GM12878 (cell line): Measurements from ENCODE around the gene CCNH. TPM values are rescaled to one million over a fixed set of nuclear protein-coding genes. Genes with fewer than 3 reads are reported as not detected.

ENCODE experiments used
- ATAC-seq: fragments of 200-7000 bp; cut with Tn5 transposase; 3 replicates; pipeline ENCODE4 v1.9.1; 2020; ENCODE audit warnings: mild to moderate bottlenecking, moderate library complexity
- BruUV-seq: library from RNA; stranded (reverse); fragments of 400-500 nt; replicated peaks from 2 replicates; lab custom pipeline; 2021; lab: Mats Ljungman, UMichigan
- CTCF ChIA-PET: fragments of 300-600 bp; sonication (Branson Sonifier 250); formaldehyde crosslinking; extraction: SDS; loops from one replicate; lab custom pipeline; 2021; ENCODE audit warnings: inconsistent platforms; lab: Yijun Ruan, JAX
- POLR2A ChIA-PET: fragments of 350-600 bp; formaldehyde crosslinking; extraction: SDS; loops from one replicate; lab custom pipeline; 2021; ENCODE audit warnings: inconsistent platforms; lab: Charles Lee
- RAD21 ChIA-PET: fragments of 300-600 bp; sonication (Branson Sonifier 250); formaldehyde crosslinking; loops from one replicate; lab custom pipeline; 2023; ENCODE audit warnings: antibody characterized with exemption; ENCODE audit not compliant: unreplicated experiment; lab: Charles Lee
- SMC1A ChIA-PET: fragments of 300-600 bp; sonication (Branson Sonifier 250); formaldehyde crosslinking; loops from one replicate; lab custom pipeline; 2023; ENCODE audit not compliant: unreplicated experiment, uncharacterized antibody; lab: Charles Lee
- DNase-seq: peaks from one replicate; pipeline ENCODE4 v3.0.0-alpha.2; 2011; ENCODE audit warnings: low read depth, low spot score
- FAIRE-seq: peaks from 3 replicates; lab custom pipeline; 2011; peaks lifted over from hg19 to GRCh38; lab: Jason Lieb, UNC
- H2AFZ ChIP-seq: 2 replicates; pipeline ENCODE4 v1.6.0; 2011; ENCODE audit warnings: low read depth, low read length, control low read depth; ENCODE audit not compliant: control insufficient read depth
- H3K27ac ChIP-seq: 2 replicates; pipeline ENCODE4 v1.5.1; 2011; ENCODE audit warnings: control low read depth; ENCODE audit not compliant: control insufficient read depth, insufficient read depth
- H3K27me3 ChIP-seq, 2 experiments: replicated peaks in 1 of 2; 2 replicates each; pipeline versions ENCODE4 v1.6.0 to v1.6.1; 2011; ENCODE audit warnings: low read length in 1 of 2; ENCODE audit not compliant: control insufficient read depth in 2 of 2, insufficient read depth in 2 of 2
- H3K36me3 ChIP-seq, 2 experiments: 2 replicates each; pipeline ENCODE4 v1.5.1; 2011; ENCODE audit warnings: low read length in 1 of 2; ENCODE audit not compliant: control insufficient read depth in 2 of 2, insufficient read depth in 2 of 2
- H3K4me1 ChIP-seq: 2 replicates; pipeline ENCODE4 v1.6.1; 2011; ENCODE audit warnings: mild to moderate bottlenecking, low read length, moderate library complexity, mixed read lengths; ENCODE audit not compliant: control insufficient read depth, insufficient read depth
- H3K4me2 ChIP-seq: 2 replicates; pipeline ENCODE4 v1.6.0; 2011; ENCODE audit warnings: control low read depth; ENCODE audit not compliant: control insufficient read depth, insufficient read depth
- H3K4me3 ChIP-seq: fragments of 200-600 bp; sonication (generic); 2 replicates; pipeline ENCODE4 v1.5.1; 2016
- H3K79me2 ChIP-seq: 2 replicates; pipeline ENCODE4 v1.6.0; 2011; ENCODE audit warnings: low read length; ENCODE audit not compliant: control insufficient read depth, insufficient read depth
- H3K9ac ChIP-seq: 2 replicates; pipeline ENCODE4 v1.8.0; 2011; ENCODE audit warnings: low read length, control low read depth, mixed read lengths; ENCODE audit not compliant: control insufficient read depth, insufficient read depth
- H3K9me3 ChIP-seq: replicated peaks from 3 replicates; pipeline ENCODE4 v1.5.1; 2011; ENCODE audit warnings: mild to moderate bottlenecking, low read length; ENCODE audit not compliant: control insufficient read depth, insufficient read depth
- H4K20me1 ChIP-seq: 2 replicates; pipeline ENCODE4 v1.6.0; 2011; ENCODE audit not compliant: control insufficient read depth, insufficient read depth
- ATF7 ChIP-seq: fragments of 450-650 bp; IDR thresholded peaks from 2 replicates; pipeline ENCODE4 v1.6.1; 2016; ENCODE audit warnings: low read depth, mild to moderate bottlenecking
- JUND ChIP-seq: IDR thresholded peaks from 2 replicates; pipeline ENCODE4 v1.6.1; 2012; ENCODE audit warnings: low read depth, mild to moderate bottlenecking, low read length, improper control_type of control experiment, moderate library complexity
- POLR2AphosphoS5 ChIP-seq: IDR thresholded peaks from 2 replicates; pipeline ENCODE4 v1.6.1; 2011; ENCODE audit warnings: mild to moderate bottlenecking, low read length, inconsistent platforms
- RB1 ChIP-seq: fragments of 450-650 bp; formaldehyde crosslinking; IDR thresholded peaks from 2 replicates; pipeline ENCODE4 v1.6.1; 2017; ENCODE audit warnings: mild to moderate bottlenecking, borderline replicate concordance
- WGBS: methylation state at CpG from one replicate; pipeline ENCODE4 v1.1.6; 2016; ENCODE audit warnings: low lambda C conversion rate; ENCODE audit not compliant: insufficient replicate concordance, insufficient coverage; ENCODE audit errors: missing lambda C conversion rate; 5-methylcytosine and 5-hydroxymethylcytosine counted together
- in situ Hi-C: fragments of 300-500 bp; cut with MboI; formaldehyde crosslinking; loops from 9 replicates; pipeline ENCODE4 v1.14.3; 2018; ENCODE audit warnings: mixed read lengths
- intact Hi-C: fragments of 100-400 bp; cut with micrococcal nuclease; formaldehyde crosslinking; loops from one replicate; pipeline ENCODE4 v1.14.2; 2022; ENCODE audit not compliant: unreplicated experiment
- polyA plus RNA-seq, 11 experiments: library from polyadenylated mRNA; depleted of rRNA in 4 of 11; unstranded in 6 of 11; stranded (reverse) in 5 of 11; fragments of >200 nt; fragmentation: Nextera tagmentation in 4 of 11; fragmentation: Illumina TruSeq in 1 of 11; extraction: Ambion mirVana in 4 of 11; extraction: Trizol in 1 of 11; gene quantifications; 1 replicate in 1 of 11; 2 replicates in 10 of 11; pipeline versions ENCODE4 v1.2.1 to v1.2.3, GENCODE V29; 2011 to 2016; ENCODE audit warnings: inconsistent platforms in 2 of 11, missing spikeins in 2 of 11, low read depth in 1 of 11
- total RNA-seq, 4 experiments: library from RNA; depleted of rRNA in 3 of 4; stranded (reverse); fragments of >200 nt in 3 of 4; fragmentation: Illumina TruSeq in 1 of 4; extraction: Trizol in 1 of 4; gene quantifications; 2 replicates each; pipeline versions ENCODE4 v1.2.1 to v1.2.3, GENCODE V29; 2013 to 2021
- TF ChIP-seq, protein P1 (sequence below): fragments of 450-650 bp; IDR thresholded peaks from 2 replicates; pipeline ENCODE4 v1.6.1; 2017; ENCODE audit warnings: mild to moderate bottlenecking, moderate library complexity
- TF ChIP-seq, protein P2 (sequence below): fragments of 150-350 bp; IDR thresholded peaks from 2 replicates; pipeline ENCODE4 v1.6.1; 2016; ENCODE audit warnings: low read depth, low read length
- TF ChIP-seq, protein P3 (sequence below): IDR thresholded peaks from 2 replicates; pipeline ENCODE4 v1.6.1; 2011; ENCODE audit warnings: borderline replicate concordance, low read depth, mild to moderate bottlenecking, moderate library complexity, mixed read lengths, low read length; ENCODE audit not compliant: insufficient read depth; ENCODE audit errors: extremely low read length
- TF ChIP-seq, protein P4 (sequence below): fragments of 450-650 bp; IDR thresholded peaks from 2 replicates; pipeline ENCODE4 v1.6.1; 2014; ENCODE audit warnings: mild to moderate bottlenecking
- TF ChIP-seq, protein P5 (sequence below): fragments of 450-650 bp; formaldehyde crosslinking; IDR thresholded peaks from 2 replicates; pipeline ENCODE4 v1.4.0; 2020; ENCODE audit warnings: mild to moderate bottlenecking, moderate library complexity

CCNH gene
- total and polyA plus RNA-seq, 10 of the 15 experiments (the other 5 are each of a cell fraction or from before 2014, with no cell fraction given) = 43.9 to 116 (median 81.4) TPM

DNA sequence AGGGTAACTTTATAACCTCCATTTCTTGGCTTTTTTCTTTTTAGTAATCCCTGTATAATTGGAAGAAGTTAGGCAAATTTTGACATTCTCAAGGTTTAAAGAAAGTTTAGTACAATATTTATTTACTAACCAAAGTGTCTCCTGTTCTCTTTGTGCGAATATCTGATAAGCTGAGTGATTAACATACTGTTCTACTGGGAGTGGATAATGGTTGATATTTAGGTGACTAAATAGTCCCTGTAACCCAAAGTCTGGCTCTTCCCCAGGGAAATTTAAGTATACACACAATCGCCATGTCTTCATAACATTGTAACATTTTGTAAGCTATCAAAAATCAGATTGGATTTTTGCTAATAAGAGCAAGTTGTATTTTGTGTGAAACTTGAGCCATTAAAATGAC, 40.0 kb downstream of the CCNH start:
- H3K9ac ChIP-seq = no peak overlapping the region
- ChIA-PET POLR2A (interaction anchor here (1.5 kb wide), 1 partner anchor 20 kb away, joined by 7 read pairs; no protein-coding TSS in a partner anchor), CTCF (interaction anchor here (0.7 to 1.9 kb wide), 3 partner anchors 28 to 303 kb away, joined by 3 to 4 read pairs (median 3); no protein-coding TSS in a partner anchor), RAD21 (interaction anchor here (1.0 kb wide), 1 partner anchor 302 kb away, joined by 5 read pairs; no protein-coding TSS in a partner anchor), SMC1A (interaction anchor here (1.0 to 2.7 kb wide), 8 partner anchors 12 to 307 kb away, joined by 3 to 12 read pairs (median 6); partner anchors contain the start of gene RASA1)
- H3K79me2 ChIP-seq = no peaks in the 10 kb centered on the region
- DNase-seq (no peak), ATAC-seq (no peak), FAIRE-seq (no peak)
- H3K4me1 ChIP-seq = no peaks in the 10 kb centered on the region
- peaks cover 0 to 48% of the 10 kb centered on the region in 2 experiments; a peak in 3 of 4 replicates for H3K36me3 ChIP-seq
- H3K4me2 ChIP-seq = no peak overlapping the region
- no peaks in the 10 kb centered on the region for H3K9me3 ChIP-seq
- no peaks in the 10 kb centered on the region for H3K27me3 ChIP-seq
- in situ Hi-C loops = no loop called here
- no peak overlapping the region for H2AFZ ChIP-seq
- H3K27ac ChIP-seq = no peak overlapping the region
- no TSS peak for BruUV-seq
- H4K20me1 ChIP-seq = no peaks in the 10 kb centered on the region
- no peak overlapping the region for H3K4me3 ChIP-seq
- intact Hi-C loops = no loop called here
- 97% methylated on average over 2 of the region's 2 CpGs for WGBS
- TF ChIP-seq, protein P1, sequence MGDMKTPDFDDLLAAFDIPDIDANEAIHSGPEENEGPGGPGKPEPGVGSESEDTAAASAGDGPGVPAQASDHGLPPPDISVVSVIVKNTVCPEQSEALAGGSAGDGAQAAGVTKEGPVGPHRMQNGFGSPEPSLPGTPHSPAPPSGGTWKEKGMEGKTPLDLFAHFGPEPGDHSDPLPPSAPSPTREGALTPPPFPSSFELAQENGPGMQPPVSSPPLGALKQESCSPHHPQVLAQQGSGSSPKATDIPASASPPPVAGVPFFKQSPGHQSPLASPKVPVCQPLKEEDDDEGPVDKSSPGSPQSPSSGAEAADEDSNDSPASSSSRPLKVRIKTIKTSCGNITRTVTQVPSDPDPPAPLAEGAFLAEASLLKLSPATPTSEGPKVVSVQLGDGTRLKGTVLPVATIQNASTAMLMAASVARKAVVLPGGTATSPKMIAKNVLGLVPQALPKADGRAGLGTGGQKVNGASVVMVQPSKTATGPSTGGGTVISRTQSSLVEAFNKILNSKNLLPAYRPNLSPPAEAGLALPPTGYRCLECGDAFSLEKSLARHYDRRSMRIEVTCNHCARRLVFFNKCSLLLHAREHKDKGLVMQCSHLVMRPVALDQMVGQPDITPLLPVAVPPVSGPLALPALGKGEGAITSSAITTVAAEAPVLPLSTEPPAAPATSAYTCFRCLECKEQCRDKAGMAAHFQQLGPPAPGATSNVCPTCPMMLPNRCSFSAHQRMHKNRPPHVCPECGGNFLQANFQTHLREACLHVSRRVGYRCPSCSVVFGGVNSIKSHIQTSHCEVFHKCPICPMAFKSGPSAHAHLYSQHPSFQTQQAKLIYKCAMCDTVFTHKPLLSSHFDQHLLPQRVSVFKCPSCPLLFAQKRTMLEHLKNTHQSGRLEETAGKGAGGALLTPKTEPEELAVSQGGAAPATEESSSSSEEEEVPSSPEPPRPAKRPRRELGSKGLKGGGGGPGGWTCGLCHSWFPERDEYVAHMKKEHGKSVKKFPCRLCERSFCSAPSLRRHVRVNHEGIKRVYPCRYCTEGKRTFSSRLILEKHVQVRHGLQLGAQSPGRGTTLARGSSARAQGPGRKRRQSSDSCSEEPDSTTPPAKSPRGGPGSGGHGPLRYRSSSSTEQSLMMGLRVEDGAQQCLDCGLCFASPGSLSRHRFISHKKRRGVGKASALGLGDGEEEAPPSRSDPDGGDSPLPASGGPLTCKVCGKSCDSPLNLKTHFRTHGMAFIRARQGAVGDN = no peak
- TF ChIP-seq RB1 = no peak
- TF ChIP-seq, protein P2, sequence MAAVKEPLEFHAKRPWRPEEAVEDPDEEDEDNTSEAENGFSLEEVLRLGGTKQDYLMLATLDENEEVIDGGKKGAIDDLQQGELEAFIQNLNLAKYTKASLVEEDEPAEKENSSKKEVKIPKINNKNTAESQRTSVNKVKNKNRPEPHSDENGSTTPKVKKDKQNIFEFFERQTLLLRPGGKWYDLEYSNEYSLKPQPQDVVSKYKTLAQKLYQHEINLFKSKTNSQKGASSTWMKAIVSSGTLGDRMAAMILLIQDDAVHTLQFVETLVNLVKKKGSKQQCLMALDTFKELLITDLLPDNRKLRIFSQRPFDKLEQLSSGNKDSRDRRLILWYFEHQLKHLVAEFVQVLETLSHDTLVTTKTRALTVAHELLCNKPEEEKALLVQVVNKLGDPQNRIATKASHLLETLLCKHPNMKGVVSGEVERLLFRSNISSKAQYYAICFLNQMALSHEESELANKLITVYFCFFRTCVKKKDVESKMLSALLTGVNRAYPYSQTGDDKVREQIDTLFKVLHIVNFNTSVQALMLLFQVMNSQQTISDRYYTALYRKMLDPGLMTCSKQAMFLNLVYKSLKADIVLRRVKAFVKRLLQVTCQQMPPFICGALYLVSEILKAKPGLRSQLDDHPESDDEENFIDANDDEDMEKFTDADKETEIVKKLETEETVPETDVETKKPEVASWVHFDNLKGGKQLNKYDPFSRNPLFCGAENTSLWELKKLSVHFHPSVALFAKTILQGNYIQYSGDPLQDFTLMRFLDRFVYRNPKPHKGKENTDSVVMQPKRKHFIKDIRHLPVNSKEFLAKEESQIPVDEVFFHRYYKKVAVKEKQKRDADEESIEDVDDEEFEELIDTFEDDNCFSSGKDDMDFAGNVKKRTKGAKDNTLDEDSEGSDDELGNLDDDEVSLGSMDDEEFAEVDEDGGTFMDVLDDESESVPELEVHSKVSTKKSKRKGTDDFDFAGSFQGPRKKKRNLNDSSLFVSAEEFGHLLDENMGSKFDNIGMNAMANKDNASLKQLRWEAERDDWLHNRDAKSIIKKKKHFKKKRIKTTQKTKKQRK = no peak
- TF ChIP-seq ATF7 = no peak
- no peak for TF ChIP-seq JUND
- TF ChIP-seq, protein P3, sequence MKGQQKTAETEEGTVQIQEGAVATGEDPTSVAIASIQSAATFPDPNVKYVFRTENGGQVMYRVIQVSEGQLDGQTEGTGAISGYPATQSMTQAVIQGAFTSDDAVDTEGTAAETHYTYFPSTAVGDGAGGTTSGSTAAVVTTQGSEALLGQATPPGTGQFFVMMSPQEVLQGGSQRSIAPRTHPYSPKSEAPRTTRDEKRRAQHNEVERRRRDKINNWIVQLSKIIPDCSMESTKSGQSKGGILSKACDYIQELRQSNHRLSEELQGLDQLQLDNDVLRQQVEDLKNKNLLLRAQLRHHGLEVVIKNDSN = no peak
- TF ChIP-seq POLR2AphosphoS5 = no peak
- TF ChIP-seq, protein P4, sequence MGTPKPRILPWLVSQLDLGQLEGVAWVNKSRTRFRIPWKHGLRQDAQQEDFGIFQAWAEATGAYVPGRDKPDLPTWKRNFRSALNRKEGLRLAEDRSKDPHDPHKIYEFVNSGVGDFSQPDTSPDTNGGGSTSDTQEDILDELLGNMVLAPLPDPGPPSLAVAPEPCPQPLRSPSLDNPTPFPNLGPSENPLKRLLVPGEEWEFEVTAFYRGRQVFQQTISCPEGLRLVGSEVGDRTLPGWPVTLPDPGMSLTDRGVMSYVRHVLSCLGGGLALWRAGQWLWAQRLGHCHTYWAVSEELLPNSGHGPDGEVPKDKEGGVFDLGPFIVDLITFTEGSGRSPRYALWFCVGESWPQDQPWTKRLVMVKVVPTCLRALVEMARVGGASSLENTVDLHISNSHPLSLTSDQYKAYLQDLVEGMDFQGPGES = no peak
- TF ChIP-seq, protein P5, sequence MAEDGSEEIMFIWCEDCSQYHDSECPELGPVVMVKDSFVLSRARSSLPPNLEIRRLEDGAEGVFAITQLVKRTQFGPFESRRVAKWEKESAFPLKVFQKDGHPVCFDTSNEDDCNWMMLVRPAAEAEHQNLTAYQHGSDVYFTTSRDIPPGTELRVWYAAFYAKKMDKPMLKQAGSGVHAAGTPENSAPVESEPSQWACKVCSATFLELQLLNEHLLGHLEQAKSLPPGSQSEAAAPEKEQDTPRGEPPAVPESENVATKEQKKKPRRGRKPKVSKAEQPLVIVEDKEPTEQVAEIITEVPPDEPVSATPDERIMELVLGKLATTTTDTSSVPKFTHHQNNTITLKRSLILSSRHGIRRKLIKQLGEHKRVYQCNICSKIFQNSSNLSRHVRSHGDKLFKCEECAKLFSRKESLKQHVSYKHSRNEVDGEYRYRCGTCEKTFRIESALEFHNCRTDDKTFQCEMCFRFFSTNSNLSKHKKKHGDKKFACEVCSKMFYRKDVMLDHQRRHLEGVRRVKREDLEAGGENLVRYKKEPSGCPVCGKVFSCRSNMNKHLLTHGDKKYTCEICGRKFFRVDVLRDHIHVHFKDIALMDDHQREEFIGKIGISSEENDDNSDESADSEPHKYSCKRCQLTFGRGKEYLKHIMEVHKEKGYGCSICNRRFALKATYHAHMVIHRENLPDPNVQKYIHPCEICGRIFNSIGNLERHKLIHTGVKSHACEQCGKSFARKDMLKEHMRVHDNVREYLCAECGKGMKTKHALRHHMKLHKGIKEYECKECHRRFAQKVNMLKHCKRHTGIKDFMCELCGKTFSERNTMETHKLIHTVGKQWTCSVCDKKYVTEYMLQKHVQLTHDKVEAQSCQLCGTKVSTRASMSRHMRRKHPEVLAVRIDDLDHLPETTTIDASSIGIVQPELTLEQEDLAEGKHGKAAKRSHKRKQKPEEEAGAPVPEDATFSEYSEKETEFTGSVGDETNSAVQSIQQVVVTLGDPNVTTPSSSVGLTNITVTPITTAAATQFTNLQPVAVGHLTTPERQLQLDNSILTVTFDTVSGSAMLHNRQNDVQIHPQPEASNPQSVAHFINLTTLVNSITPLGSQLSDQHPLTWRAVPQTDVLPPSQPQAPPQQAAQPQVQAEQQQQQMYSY = no peak
